Uterus (tissue), 2 donors: ENCODE measurements around the gene MCL1.

Experiments used
- CTCF ChIP-seq, 4 experiments: fragments of 200-600 bp in 2 of 4; fragments of 450-650 bp in 2 of 4; sonication (generic) in 2 of 4; IDR thresholded peaks; one replicate each; pipeline ENCODE4 v1.5.1; 2016 to 2019; ENCODE audit warnings: antibody characterized with exemption in 4 of 4, mild to moderate bottlenecking in 2 of 4, moderate library complexity in 1 of 4
- POLR2A ChIP-seq, 2 donors: fragments of 450-650 bp; IDR thresholded peaks; one replicate each; pipeline ENCODE4 v1.6.1; 2016; ENCODE audit warnings: antibody characterized with exemption in 2 of 2, mild to moderate bottlenecking in 1 of 2, moderate library complexity in 1 of 2

DNA sequence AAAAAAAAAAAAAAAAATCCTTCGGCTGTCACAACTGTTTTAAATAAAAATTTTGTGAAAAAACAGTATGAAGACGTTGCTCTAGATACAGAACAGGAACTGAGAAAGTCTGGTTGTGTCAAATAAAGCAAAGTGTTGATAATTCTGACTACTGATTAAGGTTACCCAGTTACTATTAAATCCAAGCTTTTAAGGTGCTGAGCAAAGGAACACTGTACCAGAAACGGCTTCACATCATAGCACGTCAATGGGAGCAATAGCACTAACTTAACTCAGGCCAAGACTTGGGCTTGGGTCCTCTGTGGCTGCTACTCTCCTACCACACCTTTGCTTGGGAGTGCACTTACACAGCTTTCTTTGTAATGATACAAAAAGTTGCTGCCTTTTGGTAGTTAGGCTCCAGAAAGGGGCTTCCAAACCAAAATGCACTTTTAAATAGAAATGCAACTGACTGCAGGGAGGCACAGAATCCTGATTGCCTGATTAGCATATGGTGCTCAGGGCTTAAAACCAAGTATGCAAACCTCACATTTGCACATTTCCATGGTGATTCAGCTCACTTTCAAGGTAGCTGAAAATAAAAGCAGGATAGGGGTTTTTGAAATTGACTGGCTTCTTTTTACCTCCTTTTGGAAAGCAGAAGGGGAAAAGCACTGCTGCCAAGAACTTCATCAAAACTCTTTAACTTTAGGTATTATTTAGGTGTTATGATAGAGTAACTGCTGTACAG lies 6.3 kb downstream of the MCL1 start:
- TF ChIP-seq CTCF (IDR thresholded peaks at IDR 0.05), result no peak
- no peak for TF ChIP-seq POLR2A (IDR thresholded peaks at IDR 0.05)
